Motor neuron (in vitro differentiated cells): ENCODE measurements around the gene MMP12. TPM values are rescaled to one million over a fixed set of nuclear protein-coding genes. Genes with fewer than 3 reads are reported as not detected.
"Not testable (repeated sequence)": the region's sequence is repeated elsewhere in the genome, so short reads cannot be mapped to it uniquely, and the experiment has no call there.

Source experiments
- ATAC-seq, 8 experiments: fragments of 200-7000 bp; cut with Tn5 transposase; replicated peaks in 6 of 8; 2 replicates each; pipeline ENCODE4 v1.8.0; 2021; ENCODE audit warnings: mild to moderate bottlenecking in 8 of 8, moderate library complexity in 8 of 8
- H3K27ac ChIP-seq, 2 donors: fragments of 250-450 bp; sonication (Bioruptor Pico); 2 replicates each; pipeline ENCODE4 v1.9.0; 2021; ENCODE audit warnings: antibody characterized with exemption in 2 of 2, mild to moderate bottlenecking in 2 of 2, moderate library complexity in 1 of 2
- H3K4me1 ChIP-seq, 2 donors: fragments of 250-450 bp; sonication (Bioruptor Pico); replicated peaks in 1 of 2; 2 replicates each; pipeline ENCODE4 v1.6.1; 2021; ENCODE audit warnings: antibody characterized with exemption in 2 of 2, mild to moderate bottlenecking in 2 of 2, moderate library complexity in 1 of 2
- H3K4me3 ChIP-seq, 5 donors: fragments of 250-450 bp; sonication (Bioruptor Pico); 2 replicates each; pipeline ENCODE4 v1.9.0; 2021; ENCODE audit warnings: antibody characterized with exemption in 5 of 5, mild to moderate bottlenecking in 5 of 5, moderate library complexity in 4 of 5
- WGBS, 10 experiments: fragments of 450-650 bp; shearing (Covaris generic); methylation state at CpG; one replicate each; pipeline ENCODE4 v1.0.0; 2022; 5-methylcytosine and 5-hydroxymethylcytosine counted together
- in situ Hi-C, 9 experiments: fragments of 400-800 bp; cut with MboI; loops; one replicate each; pipeline ENCODE4 v1.15.0; 2021; ENCODE audit warnings: low sequenced_read_pairs in 9 of 9, low pct_unique_long_range_greater_than_20kb in 2 of 9; ENCODE audit not compliant: unreplicated experiment in 9 of 9
- total RNA-seq, 8 experiments: library from RNA; unstranded; fragments of 300-600 nt; gene quantifications; 2 replicates each; pipeline versions ENCODE4 v1.2.3 to v1.2.4, GENCODE V29; 2022

The MMP12 gene
- 10 to 100 TPM in 1 of 8 experiments, under 1 TPM in 2, not detected in 5; 0.29 to 44.6 (median 0.85) TPM for total RNA-seq

GRCh38 chr11:102874852-102875251 is at the start of gene MMP12:
Gene MMP12, minus strand, starts transcription at chr11:102874982. Its CDS starts 45 bp downstream, at chr11:102874937.
- peak in 4 of 8 experiments; percentile 14 to 78 (median 58) for ATAC-seq
- no peaks in the 10 kb centered on the region for H3K4me1 ChIP-seq
- H3K4me3 ChIP-seq: no peak within 1 kb of the TSS
- WGBS, 10 experiments: 21 to 90% (median 62%) methylated on average over 2 to 4 of the region's 4 CpGs
- in situ Hi-C loops: no loop called here
- H3K27ac ChIP-seq: no peak within 1 kb of the TSS

GRCh38 chr11:102921587-102922220 is 46.9 kb upstream of the MMP12 start:
- Histone ChIP-seq H3K4me3 (no peak overlapping the region), H3K27ac (no peak overlapping the region), H3K4me1 (no peaks in the 10 kb centered on the region)
- WGBS, 10 experiments: 48 to 100% (median 76%) methylated on average over 1 to 3 of the region's 3 CpGs; no CpG with 5 or more reads in 1 of the 10 experiments
- in situ Hi-C loops: no loop called here
- ATAC-seq: no peak

- Histone ChIP-seq H3K27ac (no peak overlapping the region), H3K4me3 (no peak overlapping the region), H3K4me1 (no peaks in the 10 kb centered on the region)
- WGBS, 10 experiments: 24 to 98% (median 90%) methylated on average over 4 to 10 of the region's 13 CpGs; no CpG with 5 or more reads in 1 of the 10 experiments
- in situ Hi-C loops: no loop called here
- no peak for ATAC-seq
These were observed 45.4 kb upstream of the MMP12 start for GRCh38 chr11:102920118-102920684.

- no peak for ATAC-seq
- no peaks in the 10 kb centered on the region for H3K4me1 ChIP-seq
- H3K27ac ChIP-seq: no peak overlapping the region
- no peak overlapping the region for H3K4me3 ChIP-seq
- in situ Hi-C loops: no loop called here
These were observed 40.2 kb upstream of the MMP12 start for GRCh38 chr11:102915044-102915375.

- WGBS, 10 experiments: 0 to 100% (median 56%) methylated on average over 1 to 3 of the region's 3 CpGs; no CpG with 5 or more reads in 2 of the 10 experiments
- in situ Hi-C loops: no loop called here
- H3K27ac ChIP-seq: no peak overlapping the region
These were observed 39.7 kb upstream of the MMP12 start for GRCh38 chr11:102914238-102915043.

GRCh38 chr11:102912482-102912830 is 37.7 kb upstream of the MMP12 start:
- 40 to 100% (median 81%) methylated on average over 1 to 2 of the region's 2 CpGs; no CpG with 5 or more reads in 2 of the 10 experiments for WGBS, 10 experiments
- no peaks in the 10 kb centered on the region for H3K4me1 ChIP-seq
- no peak overlapping the region for H3K4me3 ChIP-seq
- ATAC-seq: no peak
- in situ Hi-C loops: no loop called here
- no peak overlapping the region for H3K27ac ChIP-seq

More at GRCh38 chr11:102914238-102915043, 39.7 kb upstream of the MMP12 start:
- ATAC-seq: peak in 3 of 8 experiments; percentile 71 to 87 (median 78)
- no peaks in the 10 kb centered on the region for H3K4me1 ChIP-seq
- H3K4me3 ChIP-seq: no peak overlapping the region

- Histone ChIP-seq H3K4me3 (no peak overlapping the region), H3K27ac (no peak overlapping the region), H3K4me1 (no peaks in the 10 kb centered on the region)
- 40 to 100% (median 89%) methylated on average over 1 to 11 of the region's 13 CpGs; no CpG with 5 or more reads in 2 of the 10 experiments for WGBS, 10 experiments
- in situ Hi-C loops: no loop called here
- no peak for ATAC-seq
These were observed 37.1 kb upstream of the MMP12 start for GRCh38 chr11:102911758-102912481.

- H3K27ac ChIP-seq, H3K4me3 ChIP-seq, ATAC-seq, in situ Hi-C loops, H3K4me1 ChIP-seq: not testable (repeated sequence)
- 80% methylated on average over 1 of the region's 5 CpGs; no CpG with 5 or more reads in 9 of the 10 experiments for WGBS, 10 experiments
These were observed 31.1 kb upstream of the MMP12 start for GRCh38 chr11:102905848-102906247.

- in situ Hi-C loops, H3K27ac ChIP-seq, ATAC-seq, H3K4me1 ChIP-seq, H3K4me3 ChIP-seq: not testable (repeated sequence)
- 39 to 85% (median 74%) methylated on average over 3 to 4 of the region's 5 CpGs; no CpG with 5 or more reads in 4 of the 10 experiments for WGBS, 10 experiments
These were observed 29.1 kb upstream of the MMP12 start for GRCh38 chr11:102903895-102904294.

GRCh38 chr11:102900346-102900745 is 25.6 kb upstream of the MMP12 start:
- in situ Hi-C loops: no loop called here
- H3K4me1 ChIP-seq: no peaks in the 10 kb centered on the region
- H3K27ac ChIP-seq: no peak overlapping the region
- no peak overlapping the region for H3K4me3 ChIP-seq
- ATAC-seq: peak in 3 of 8 experiments; percentile 95 to 99 (median 98)
- WGBS, 10 experiments: 17 to 100% (median 65%) methylated on average over 1 to 2 of the region's 2 CpGs; no CpG with 5 or more reads in 3 of the 10 experiments

- ATAC-seq: no peak
- H3K4me1 ChIP-seq: no peaks in the 10 kb centered on the region
- H3K27ac ChIP-seq: no peak overlapping the region
- in situ Hi-C loops: no loop called here
- 60 to 100% (median 100%) methylated on average over 1 of the region's 1 CpG; no CpG with 5 or more reads in 5 of the 10 experiments for WGBS, 10 experiments
- H3K4me3 ChIP-seq: no peak overlapping the region
These were observed 17.0 kb upstream of the MMP12 start for GRCh38 chr11:102891736-102892135.

GRCh38 chr11:102886999-102887398 is 12.2 kb upstream of the MMP12 start:
- in situ Hi-C loops: no loop called here
- WGBS, 10 experiments: 29 to 96% (median 89%) methylated on average over 2 to 6 of the region's 6 CpGs; no CpG with 5 or more reads in 1 of the 10 experiments

GRCh38 chr11:102883141-102883540 is 8.4 kb upstream of the MMP12 start:
- in situ Hi-C loops: no loop called here

More at GRCh38 chr11:102886999-102887398, 12.2 kb upstream of the MMP12 start:
- Histone ChIP-seq H3K27ac (no peak overlapping the region), H3K4me3 (no peak overlapping the region), H3K4me1 (no peaks in the 10 kb centered on the region)
- no peak for ATAC-seq

More at GRCh38 chr11:102883141-102883540, 8.4 kb upstream of the MMP12 start:
- ATAC-seq: no peak
- Histone ChIP-seq H3K27ac (no peak overlapping the region), H3K4me3 (no peak overlapping the region), H3K4me1 (no peaks in the 10 kb centered on the region)
- 40 to 100% (median 65%) methylated on average over 1 to 3 of the region's 3 CpGs for WGBS, 10 experiments
